ENCODE results near the gene FNBP1L.
A peak's percentile ranks its signal among the peaks of the same experiment; 100 is the strongest.

Gene FNBP1L

GRCh38 chr1:93435443-93435842, 12.5 kb upstream of the FNBP1L start:
- TF ChIP-seq CTCF (IDR thresholded peaks at IDR 0.05; ENCODE audit: insufficient read depth, low read depth, low read length, missing control alignments), result no peak
- DNase-seq (ENCODE audit: low read depth), result no peak
- H3K4me3 ChIP-seq (ENCODE audit: low read length), result no peak overlapping the region

GRCh38 chr1:93436496-93436895, 11.4 kb upstream of the FNBP1L start:
- no peak for TF ChIP-seq CTCF (IDR thresholded peaks at IDR 0.05; ENCODE audit: insufficient read depth, low read depth, low read length, missing control alignments)
- no peak overlapping the region for H3K4me3 ChIP-seq (ENCODE audit: low read length)
- no peak for DNase-seq (ENCODE audit: low read depth)

DNA sequence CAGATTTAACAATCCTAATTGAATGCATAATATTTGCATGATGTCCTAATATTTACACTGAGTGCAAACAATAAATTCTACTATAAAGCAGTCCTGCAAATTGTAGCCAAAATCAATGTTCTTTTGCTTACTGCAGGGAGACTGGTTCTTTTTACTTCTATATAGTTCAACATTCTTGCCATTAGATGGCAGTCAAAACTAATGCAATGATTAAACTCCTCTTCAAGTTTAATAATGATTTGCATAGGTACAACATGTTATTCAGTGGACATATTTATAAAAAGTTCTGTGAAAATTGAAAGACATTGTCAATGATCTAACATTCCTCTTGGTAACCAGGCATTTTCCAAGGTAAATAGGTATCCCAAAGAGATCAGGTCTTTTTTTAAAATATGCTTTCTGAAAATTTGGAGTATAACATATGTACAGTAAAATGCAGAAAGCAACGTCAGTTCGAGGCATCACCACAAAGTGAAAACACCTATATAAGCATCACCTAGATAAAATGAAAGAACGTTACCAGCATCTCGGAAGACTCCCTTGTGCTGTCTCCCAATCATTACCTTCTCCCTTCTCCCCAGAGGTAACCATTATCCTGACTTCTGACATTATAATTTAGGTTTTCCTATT, 9.8 kb upstream of the FNBP1L start:
- peak; percentile 49 for TF ChIP-seq CTCF (IDR thresholded peaks at IDR 0.05; ENCODE audit: insufficient read depth, low read depth, low read length, missing control alignments)
- H3K4me3 ChIP-seq (ENCODE audit: low read length), result no peak overlapping the region
- DNase-seq (ENCODE audit: low read depth), result peak; percentile 63

GRCh38 chr1:93438716-93439115, 9.2 kb upstream of the FNBP1L start:
- H3K4me3 ChIP-seq (ENCODE audit: low read length), result no peak overlapping the region
- TF ChIP-seq CTCF (IDR thresholded peaks at IDR 0.05; ENCODE audit: insufficient read depth, low read depth, low read length, missing control alignments), result no peak
- DNase-seq (ENCODE audit: low read depth), result no peak

DNA sequence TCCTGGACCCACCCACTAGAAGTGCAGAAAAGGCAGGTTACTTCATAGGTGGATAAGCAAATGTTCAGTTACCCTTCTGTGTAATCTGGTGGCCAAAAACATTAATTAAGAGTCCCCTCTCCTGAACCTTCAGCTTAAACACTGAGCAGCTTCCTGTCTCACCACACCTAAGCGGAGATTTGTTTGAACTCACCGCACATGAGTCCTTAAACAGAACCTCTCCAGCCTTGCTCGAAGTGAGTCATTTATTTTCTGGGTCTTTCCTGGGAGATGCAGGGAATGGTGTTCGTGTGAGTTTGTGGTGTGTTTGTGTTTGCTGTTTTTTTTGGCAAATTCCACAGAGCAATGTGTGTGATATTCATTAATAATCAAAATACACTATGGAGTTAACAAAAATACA, 7.6 kb upstream of the FNBP1L start:
- TF ChIP-seq CTCF (IDR thresholded peaks at IDR 0.05; ENCODE audit: insufficient read depth, low read depth, low read length, missing control alignments), result no peak
- no peak overlapping the region for H3K4me3 ChIP-seq (ENCODE audit: low read length)
- DNase-seq (ENCODE audit: low read depth), result peak; percentile 58

DNA sequence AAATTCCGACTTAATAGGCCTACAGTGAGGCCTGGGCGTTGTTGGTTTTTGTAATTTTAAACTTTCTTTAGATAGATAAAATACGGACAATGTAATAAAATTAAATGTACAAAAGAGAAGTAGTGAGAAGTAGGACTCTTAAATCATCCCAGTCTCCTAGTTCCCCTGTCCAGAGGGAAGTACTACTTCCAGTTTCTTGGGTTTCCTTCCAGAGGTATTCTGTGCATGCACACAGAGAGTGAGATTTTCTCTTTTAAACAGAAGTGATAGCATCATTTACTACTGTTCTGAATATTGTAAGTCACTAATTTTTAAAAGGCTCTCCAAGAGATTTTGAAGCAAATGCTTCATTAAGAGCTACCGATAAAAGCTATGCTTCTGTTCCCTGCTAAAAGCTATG, 7.2 kb upstream of the FNBP1L start:
- DNase-seq (ENCODE audit: low read depth), result no peak
- TF ChIP-seq CTCF (IDR thresholded peaks at IDR 0.05; ENCODE audit: insufficient read depth, low read depth, low read length, missing control alignments), result no peak
- no peak overlapping the region for H3K4me3 ChIP-seq (ENCODE audit: low read length)

DNA sequence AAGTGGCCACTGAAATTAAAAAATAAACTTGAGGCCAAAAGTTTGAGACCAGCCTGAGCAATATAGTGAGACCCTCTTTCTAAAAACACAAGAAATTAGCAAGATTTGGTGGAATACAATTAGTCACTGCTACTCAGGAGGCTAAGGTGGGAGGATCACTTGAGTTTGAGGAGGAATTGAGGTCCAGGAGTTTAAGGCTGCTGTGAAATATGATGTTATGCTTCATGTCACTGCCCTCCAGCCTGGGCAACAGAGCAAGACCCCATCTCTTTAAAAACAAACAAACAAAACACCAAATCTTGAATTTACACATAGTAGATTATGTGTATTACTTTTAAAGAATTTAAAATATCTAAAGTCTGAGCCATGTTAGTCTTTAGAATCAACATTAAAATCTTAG, 6.3 kb upstream of the FNBP1L start:
- no peak overlapping the region for H3K4me3 ChIP-seq (ENCODE audit: low read length)
- DNase-seq (ENCODE audit: low read depth), result no peak
- no peak for TF ChIP-seq CTCF (IDR thresholded peaks at IDR 0.05; ENCODE audit: insufficient read depth, low read depth, low read length, missing control alignments)
